ENCODE measurements around the gene TMEM115.
A peak's percentile ranks its signal among the peaks of the same experiment; 100 is the strongest.

Gene TMEM115

DNA sequence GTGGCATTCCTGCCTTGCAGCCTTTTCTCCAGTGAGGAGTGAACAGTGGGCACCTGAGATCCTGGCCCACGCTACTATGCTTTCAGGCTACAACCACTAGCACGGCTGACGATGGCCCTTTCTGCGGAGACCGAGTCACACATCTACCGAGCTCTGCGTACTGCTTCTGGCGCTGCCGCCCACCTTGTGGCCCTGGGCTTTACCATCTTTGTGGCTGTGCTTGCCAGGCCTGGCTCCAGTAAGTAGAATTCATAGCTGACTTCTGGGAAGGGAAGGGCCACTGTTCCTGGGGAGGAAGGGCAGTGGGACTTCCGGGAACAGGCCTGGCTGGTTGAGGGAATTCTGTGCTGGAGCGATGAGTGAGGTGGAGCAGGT is 8.0 kb downstream of the TMEM115 start:
- DNase-seq, result no peak

GRCh38 chr3:50350527-50351322 is 8.6 kb downstream of the TMEM115 start, which contains the start of the genes CYB561D2 and NPRL2:
CYB561D2 (plus strand) TSS chr3:50350862; CDS start chr3:50351434, 572 bp downstream.
NPRL2 (minus strand) TSS chr3:50350775; CDS start chr3:50350652, 123 bp downstream.
- peak; percentile 62 for DNase-seq

- no peak for DNase-seq
These were observed 9.2 kb downstream of the TMEM115 start for GRCh38 chr3:50350213-50350526.

- DNase-seq, result no peak
These were observed 12.0 kb downstream of the TMEM115 start for GRCh38 chr3:50347187-50347813.

GRCh38 chr3:50345586-50346234 is 13.6 kb downstream of the TMEM115 start, which contains the start of gene ZMYND10:
ZMYND10 (minus strand) TSS chr3:50345732; CDS start chr3:50345579, 153 bp downstream.
- DNase-seq, result no peak

- no peak for DNase-seq
These were observed 14.3 kb downstream of the TMEM115 start for GRCh38 chr3:50345008-50345407.

GRCh38 chr3:50342813-50343633 is 16.3 kb downstream of the TMEM115 start:
- no peak for DNase-seq

DNA sequence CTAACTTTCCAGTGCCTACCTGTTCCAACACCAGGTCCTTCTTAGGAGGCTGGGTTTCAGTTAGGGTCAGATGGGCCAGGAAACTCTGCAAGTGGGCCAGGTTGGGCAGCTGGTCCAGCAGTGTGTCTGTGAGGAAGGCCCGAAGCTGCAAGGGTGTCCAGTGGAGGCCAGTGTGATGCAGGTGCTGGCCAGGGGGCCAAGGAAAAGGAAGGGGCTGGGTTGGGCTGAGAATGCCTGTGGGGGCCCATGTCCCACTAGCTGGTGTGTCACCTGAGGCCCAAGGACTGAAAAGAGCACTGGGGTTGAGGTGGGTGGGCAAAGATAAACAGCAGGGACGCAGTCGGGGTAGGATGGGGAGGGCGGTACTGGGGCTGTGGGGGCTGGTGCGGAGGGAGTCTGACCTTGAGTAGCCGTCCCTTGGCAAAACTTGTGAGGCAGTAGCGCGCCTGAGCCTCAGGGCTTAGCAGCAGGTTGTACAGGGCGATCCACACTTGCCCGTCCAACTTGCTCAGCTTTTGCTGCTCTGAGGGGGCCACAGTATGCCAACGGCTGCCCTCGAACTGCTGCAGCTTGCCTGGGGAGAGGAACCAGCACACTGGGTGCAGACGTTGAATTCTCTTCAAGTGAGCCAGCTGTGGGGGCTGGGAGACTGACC is 17.2 kb downstream of the TMEM115 start:
- no peak for DNase-seq

- no peak for DNase-seq
These were observed 17.8 kb downstream of the TMEM115 start for GRCh38 chr3:50341537-50341936.

- no peak for DNase-seq
These were observed 18.6 kb downstream of the TMEM115 start, which contains the start of gene RASSF1 for GRCh38 chr3:50340448-50341329. RASSF1 (minus strand) TSS chr3:50340836; CDS start chr3:50340805, 31 bp downstream.

- no peak for DNase-seq
These were observed 19.2 kb downstream of the TMEM115 start for GRCh38 chr3:50340147-50340447.

DNA sequence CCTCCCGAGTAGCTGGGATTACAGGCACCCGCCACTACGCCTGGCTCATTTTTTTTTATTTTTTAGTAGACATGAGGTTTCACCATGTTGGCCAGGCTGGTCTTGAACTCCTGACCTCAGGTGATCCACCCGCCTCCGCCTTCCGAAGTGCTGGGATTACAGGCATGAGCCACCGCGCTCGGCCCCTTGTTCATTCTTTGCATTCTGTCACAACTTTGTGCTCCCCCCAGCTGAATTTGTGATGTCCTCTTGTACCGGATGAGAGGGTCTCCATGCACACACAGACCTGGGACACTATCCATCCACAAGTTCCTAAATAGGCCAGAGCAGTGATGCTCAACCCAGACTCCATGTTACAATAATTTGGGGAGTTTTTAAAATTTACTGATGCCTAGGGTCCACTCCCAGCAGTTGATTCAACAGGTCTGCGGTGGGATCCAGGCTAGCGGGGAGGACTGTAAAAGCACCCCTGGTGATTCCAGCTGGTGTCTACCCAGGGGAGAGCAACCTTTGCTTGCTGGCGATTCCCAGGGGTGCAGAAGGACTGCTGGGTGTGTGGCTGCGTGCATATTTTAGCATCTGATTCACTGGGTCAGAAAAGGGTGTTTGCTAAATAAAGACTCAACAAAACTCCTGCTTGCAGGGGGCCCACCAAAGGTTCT is 19.7 kb downstream of the TMEM115 start:
- no peak for DNase-seq

DNA sequence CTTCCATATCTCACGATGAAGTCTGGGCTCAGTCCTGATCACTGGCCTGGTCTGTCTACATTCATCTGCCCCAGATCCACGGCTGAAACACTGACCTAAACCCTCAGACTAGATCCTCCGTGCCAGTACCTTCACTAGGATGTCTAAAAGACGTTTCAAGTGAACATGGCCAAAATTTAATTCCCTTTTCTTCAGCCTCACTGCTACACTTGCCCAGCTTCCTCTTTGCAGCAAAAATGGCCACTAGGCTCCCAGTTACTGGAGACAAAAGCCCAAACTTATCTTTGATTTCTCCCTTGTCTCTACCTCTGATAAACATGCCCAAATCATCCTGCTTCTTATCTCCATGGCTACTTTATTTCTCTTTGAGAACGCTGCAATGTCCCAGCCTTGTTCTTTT is 20.4 kb downstream of the TMEM115 start:
- no peak for DNase-seq

DNA sequence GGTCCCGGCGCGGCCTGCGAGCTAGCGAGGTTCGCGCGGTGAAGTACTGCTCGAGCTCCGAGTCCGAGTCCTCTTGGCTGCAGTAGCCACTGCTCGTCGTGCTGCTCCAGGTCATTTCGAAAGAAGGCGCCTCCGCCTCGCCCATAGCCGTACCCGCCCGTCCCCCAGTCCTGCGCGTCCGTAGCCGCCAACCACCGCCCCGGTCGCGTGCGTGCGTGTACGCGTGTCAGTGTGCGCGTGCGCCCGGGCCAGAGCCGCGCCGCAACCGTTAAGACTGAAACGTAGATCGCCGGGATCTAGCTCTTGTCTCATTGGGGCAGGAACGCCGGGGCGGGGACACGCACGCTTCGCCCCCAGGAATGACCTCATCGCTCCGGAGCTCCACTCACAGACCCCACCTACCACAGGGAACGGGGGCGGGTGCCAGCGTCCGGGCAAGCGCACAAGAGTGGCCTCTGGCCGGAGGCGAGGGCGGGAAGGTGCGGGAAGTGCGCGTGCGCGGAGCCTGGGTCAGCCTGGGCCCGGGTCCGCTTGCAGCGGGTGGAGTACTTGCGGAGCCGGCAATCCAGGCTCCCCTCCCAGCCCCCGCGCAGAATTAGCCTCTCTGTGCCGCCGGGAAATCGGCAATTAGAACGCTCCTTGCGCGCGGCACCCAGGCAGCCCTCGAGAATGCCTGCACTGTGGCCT is 22.0 kb downstream of the TMEM115 start:
- DNase-seq, result peak; percentile 88

DNA sequence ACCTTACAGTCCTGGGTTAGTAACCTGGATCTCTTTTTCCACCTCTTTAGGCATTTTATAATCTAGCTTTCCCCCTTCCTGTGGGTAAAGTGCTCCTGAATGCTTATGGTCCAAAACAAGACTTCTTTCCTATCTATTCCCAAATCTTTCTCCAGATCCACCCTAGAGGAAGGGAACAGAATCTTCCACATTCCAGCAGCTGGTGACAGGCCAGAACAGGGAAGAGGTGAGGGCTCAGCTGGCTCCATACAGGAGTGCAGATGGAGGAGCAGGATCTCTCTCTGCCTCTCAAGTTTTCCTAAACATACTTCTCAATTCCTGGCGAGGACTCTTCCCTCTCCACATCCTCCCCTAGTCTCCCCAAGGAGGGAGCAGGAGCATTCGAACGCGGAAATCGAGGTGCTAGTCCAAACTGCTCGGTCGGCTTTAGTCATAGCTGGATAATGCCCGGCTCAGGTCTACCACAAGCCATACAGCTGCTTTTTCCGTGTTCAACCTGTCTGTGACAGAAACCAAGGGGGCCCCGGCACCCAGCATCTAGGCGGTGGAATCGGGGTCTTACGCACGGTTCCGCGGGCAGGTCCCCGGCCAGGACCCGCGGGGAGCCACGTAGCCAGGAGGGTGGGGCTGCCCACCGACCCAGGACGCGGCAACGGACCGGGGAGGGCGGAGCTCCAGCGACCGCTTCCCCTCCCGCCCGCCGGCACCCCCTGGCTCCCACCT is 22.7 kb downstream of the TMEM115 start:
- no peak for DNase-seq

- no peak for DNase-seq
These were observed 24.8 kb downstream of the TMEM115 start for GRCh38 chr3:50334339-50335075.

- DNase-seq, result no peak
These were observed 25.5 kb downstream of the TMEM115 start for GRCh38 chr3:50333744-50334328.

- no peak for DNase-seq
These were observed 27.9 kb downstream of the TMEM115 start for GRCh38 chr3:50331364-50331907.

All from NCI-H2081 treated with DMSO at 0.1 percent for 48 hours (cell line).